CD4-positive, alpha-beta T cell treated with Interleukin-6 at 100 ng/mL for 8 hours (primary cell): ENCODE results near the gene ECM1.

Experiments used
- DNase-seq: peaks from one replicate; pipeline ENCODE4 v3.0.0-alpha.2; 2020; ENCODE audit warnings: mixed read lengths, low spot score

ECM1 gene

GRCh38 chr1:150512846-150513245 lies 4.9 kb downstream of the ECM1 start:
- no peak for DNase-seq

- DNase-seq: no peak
Observed at GRCh38 chr1:150513351-150513791, 5.5 kb downstream of the ECM1 start.

- DNase-seq: no peak
Observed at GRCh38 chr1:150514260-150514659, 6.4 kb downstream of the ECM1 start.

- no peak for DNase-seq
Observed at GRCh38 chr1:150514913-150515327, 7.0 kb downstream of the ECM1 start.

- peak; percentile 93 for DNase-seq
Observed at GRCh38 chr1:150515328-150516049, 7.6 kb downstream of the ECM1 start, which contains the start of gene FALEC. Gene FALEC (plus strand): TSS chr1:150515752.

- no peak for DNase-seq
Observed at GRCh38 chr1:150516050-150516591, 8.2 kb downstream of the ECM1 start.

- no peak for DNase-seq
Observed at GRCh38 chr1:150516616-150517015, 8.7 kb downstream of the ECM1 start.

- DNase-seq: no peak
Observed at GRCh38 chr1:150521196-150521968, 13.5 kb downstream of the ECM1 start.

GRCh38 chr1:150525348-150525747 lies 17.4 kb downstream of the ECM1 start:
- DNase-seq: no peak

- DNase-seq: no peak
Observed at GRCh38 chr1:150528196-150528595, 20.3 kb downstream of the ECM1 start.

- no peak for DNase-seq
Observed at GRCh38 chr1:150529017-150529416, 21.1 kb downstream of the ECM1 start.

GRCh38 chr1:150530491-150531159 lies 22.7 kb downstream of the ECM1 start:
- no peak for DNase-seq

GRCh38 chr1:150532860-150533259 lies 25.0 kb downstream of the ECM1 start:
- no peak for DNase-seq

- no peak for DNase-seq
Observed at GRCh38 chr1:150534002-150534401, 26.1 kb downstream of the ECM1 start.

GRCh38 chr1:150535511-150536287 lies 27.8 kb downstream of the ECM1 start:
- no peak for DNase-seq

GRCh38 chr1:150536836-150537731 lies 29.2 kb downstream of the ECM1 start:
- no peak for DNase-seq

GRCh38 chr1:150537732-150538684 lies 30.1 kb downstream of the ECM1 start:
- no peak for DNase-seq

GRCh38 chr1:150543500-150544143 lies 35.7 kb downstream of the ECM1 start:
- DNase-seq: no peak

GRCh38 chr1:150544204-150544603 lies 36.3 kb downstream of the ECM1 start:
- no peak for DNase-seq
